GM19351 (cell line): ENCODE results near the gene LRRC37A.
"Not testable (repeated sequence)": the region's sequence is repeated elsewhere in the genome, so short reads cannot be mapped to it uniquely, and the experiment has no call there.

Experiments used
- ATAC-seq: cut with Tn5 transposase; IDR thresholded peaks from one replicate; pipeline ENCODE4 v1.9.1; 2021; ENCODE audit warnings: mild to moderate bottlenecking, moderate library complexity; ENCODE audit not compliant: unreplicated experiment

Gene LRRC37A

DNA sequence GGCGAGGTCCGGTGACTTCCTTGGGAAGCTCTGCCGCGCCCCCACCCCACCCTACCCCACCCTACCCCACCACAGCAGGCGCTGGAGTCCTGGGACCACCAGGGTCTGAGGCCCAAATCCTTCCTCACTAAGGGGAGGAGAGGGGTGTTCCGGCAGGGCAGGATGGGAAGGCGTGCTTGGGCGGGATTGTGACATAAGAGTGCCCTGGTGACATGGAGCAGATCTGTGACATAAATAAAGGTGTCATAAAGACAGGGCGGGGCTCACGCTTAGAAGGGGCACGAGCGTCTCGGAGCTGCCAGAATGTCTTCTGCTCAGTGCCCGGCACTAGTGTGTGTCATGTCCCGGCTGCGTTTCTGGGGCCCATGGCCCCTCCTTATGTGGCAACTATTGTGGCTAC lies at the start of gene LRRC37A:
Gene LRRC37A, plus strand, starts transcription at position 301 of the 400 bp plus-strand sequence. Its CDS starts 3 bp downstream, at position 304.
- ATAC-seq = not testable (repeated sequence)

- not testable (repeated sequence) for ATAC-seq
Measured at GRCh38 chr17:46249153-46249552, 45.8 kb upstream of the LRRC37A start.

GRCh38 chr17:46252804-46253203 lies 42.1 kb upstream of the LRRC37A start:
- not testable (repeated sequence) for ATAC-seq

DNA sequence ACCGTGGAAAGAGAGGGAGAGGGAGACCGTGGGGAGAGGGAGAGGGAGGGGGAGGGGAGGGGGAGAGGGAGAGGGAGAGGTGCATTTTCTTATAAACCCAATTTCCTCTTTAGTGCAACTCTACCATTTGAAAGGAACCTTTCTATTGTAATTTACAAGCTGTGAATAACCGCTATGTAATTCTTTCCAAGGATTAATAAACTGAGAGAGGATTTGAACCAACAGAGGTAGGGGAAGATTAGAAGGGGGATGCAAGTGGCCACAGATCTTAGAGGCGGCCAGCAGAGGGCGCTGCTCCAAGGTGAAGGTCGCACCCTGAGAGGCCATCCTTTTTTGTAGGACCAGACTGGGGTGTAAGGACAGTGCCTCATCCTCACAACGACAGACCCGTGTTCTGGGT lies 41.2 kb upstream of the LRRC37A start:
- not testable (repeated sequence) for ATAC-seq

- ATAC-seq = not testable (repeated sequence)
Measured at GRCh38 chr17:46254215-46254614, 40.7 kb upstream of the LRRC37A start.

- not testable (repeated sequence) for ATAC-seq
Measured at GRCh38 chr17:46256369-46256768, 38.6 kb upstream of the LRRC37A start.

DNA sequence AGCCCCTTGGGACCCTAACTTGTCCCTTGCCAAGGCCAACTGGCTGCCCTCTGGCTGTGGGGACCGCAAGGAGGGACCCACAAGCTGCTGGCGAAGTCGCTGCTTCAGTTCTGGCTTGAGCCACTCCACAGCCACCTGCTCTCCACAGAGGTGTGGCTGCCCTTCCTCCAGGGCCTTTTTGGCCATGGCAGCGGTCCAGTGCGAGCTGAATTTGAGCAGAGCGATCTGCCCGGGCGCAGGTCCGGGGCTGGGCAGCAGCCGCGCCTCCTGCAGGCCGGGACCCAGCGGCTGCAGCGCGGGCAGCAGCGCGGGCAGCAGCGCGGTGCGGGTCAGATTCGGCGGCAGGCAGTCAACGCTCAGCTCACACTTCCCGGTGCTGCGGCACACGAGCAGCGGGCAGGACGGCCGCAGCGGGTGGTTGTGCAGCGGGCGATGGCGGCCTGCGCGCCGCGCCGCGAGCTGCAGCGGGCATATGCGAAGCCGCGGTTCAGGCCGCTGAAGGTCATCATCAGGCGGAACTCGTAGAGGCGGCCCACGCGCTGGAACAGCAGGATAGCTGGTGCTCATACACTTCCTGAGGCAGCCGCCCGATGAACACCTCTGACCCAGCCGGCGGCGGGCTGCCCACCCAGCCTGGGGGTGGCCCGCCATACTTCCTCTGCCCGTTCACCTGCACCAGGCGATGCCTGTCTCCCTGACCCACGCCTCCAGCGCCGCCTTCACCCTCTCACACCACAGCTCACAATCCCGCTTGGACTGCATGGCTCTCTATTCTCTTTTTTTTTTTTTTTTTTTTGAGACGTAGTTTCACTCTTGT lies 34.9 kb upstream of the LRRC37A start:
- ATAC-seq = not testable (repeated sequence)

DNA sequence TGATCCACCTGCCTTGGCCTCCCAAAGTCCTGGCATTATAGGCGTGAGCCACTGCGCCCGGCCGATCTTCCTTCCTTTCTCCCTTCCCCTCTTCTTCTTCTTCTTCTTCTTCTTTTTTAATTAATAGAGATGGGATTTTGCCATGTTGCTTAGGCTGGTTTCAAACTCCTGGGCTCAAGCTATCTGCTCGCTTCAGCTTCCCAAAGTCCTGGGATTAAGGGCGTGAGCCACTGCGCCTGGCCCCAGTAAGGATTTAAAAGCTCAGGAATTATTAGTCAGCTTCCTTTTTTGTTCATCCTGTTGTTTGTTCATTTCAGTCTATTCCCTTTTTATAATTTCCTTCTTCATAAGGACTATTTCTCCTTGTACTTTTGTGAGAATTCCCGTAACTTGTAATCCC lies 32.7 kb upstream of the LRRC37A start:
- no peak for ATAC-seq

DNA sequence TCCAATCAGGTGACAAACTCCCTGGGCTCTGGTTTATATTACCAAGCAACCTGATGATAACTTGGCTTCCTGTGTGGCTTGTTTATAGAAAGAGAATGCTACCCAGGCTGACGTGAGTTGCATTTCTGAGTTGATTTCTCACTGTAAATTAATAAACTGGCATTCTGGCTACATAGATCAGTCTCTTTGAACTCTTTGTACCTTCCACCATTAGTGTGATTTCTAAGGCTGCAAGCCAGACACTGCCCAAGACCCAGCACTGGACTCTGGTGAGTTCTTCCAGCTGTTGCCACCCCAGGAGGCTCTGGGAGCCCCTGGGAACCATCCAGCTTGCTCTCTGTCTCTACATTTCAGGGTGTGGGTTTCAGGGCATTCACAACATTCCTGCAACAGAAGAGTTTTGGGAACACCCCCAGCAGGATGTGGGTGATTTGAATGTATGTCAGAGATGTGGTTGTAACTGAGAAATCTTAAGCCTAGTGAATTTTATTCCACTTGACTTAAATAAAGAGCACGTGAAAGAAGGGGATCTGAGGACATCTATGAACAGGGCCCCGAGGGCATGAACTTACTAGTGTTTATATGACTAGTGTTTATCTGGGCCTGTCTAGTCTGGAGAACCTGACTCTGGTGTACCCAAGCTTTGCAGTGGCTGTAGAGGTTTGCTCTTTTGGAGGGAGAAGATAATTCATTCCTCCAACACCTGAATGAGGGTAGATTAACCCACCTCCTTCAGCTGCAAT lies 30.3 kb upstream of the LRRC37A start:
- ATAC-seq = no peak

DNA sequence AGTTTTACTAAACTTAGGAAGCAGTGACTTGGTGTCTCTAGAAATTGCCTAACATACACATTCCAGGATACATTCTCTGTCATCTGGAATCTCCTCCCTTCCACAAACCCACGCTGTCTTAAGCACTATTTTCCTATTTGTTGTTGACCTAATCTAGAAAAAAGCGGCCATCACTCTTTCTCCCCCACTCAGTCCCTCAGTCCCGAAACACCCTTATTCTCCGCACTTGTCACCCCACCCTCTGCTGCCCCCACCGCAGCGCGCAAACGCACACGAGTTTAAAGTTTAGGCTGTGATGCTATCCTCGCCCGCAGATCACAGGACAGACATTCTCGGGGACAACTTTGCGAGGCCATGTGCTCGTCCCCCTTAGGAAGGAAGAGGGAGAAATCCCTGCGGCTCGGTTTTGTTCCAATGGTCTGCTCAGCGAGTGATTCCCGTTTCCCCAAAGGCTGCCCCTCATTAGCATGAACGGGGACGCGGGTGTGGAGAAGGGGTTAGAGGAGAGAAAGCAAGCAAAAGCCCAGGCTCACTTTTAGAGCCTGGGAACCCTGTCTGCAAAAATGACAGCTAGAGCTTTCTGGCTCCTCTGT lies 28.8 kb upstream of the LRRC37A start:
- not testable (repeated sequence) for ATAC-seq

- ATAC-seq = peak; percentile 80
Measured at GRCh38 chr17:46266656-46267544, 28.0 kb upstream of the LRRC37A start.

GRCh38 chr17:46270032-46270431 lies 24.9 kb upstream of the LRRC37A start:
- no peak for ATAC-seq

DNA sequence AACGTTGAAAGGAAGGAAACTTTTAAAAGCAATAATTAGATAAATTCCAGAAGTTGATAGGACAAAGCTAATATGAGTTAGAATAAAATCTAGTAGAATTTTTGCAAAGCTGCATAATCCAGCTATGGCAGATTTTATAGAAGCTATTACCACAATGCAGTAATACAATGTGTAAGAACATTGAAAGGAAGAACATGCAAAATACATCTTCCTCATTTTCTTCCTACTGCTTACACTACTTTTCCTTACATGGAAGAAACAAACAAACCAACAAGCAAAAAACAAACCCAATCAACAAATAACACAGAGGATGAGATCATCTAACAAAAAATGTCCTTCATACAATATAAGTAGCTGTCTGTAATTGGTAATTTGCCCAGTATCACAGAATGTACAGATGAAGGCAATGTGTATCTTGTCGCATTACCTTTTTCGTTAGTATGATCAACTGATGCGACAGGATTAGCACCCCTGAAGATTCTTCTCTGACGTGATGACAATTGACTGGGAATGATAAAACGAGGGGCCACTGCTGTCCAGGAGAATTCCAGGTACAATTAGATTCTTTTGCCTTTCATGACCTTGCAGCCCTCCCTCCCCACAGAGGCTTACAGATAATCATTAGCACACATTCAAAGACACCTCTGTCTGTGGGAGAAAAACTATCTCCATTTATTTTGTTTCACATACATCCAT lies 21.2 kb upstream of the LRRC37A start:
- ATAC-seq = no peak

- no peak for ATAC-seq
Measured at GRCh38 chr17:46274238-46274637, 20.7 kb upstream of the LRRC37A start.

DNA sequence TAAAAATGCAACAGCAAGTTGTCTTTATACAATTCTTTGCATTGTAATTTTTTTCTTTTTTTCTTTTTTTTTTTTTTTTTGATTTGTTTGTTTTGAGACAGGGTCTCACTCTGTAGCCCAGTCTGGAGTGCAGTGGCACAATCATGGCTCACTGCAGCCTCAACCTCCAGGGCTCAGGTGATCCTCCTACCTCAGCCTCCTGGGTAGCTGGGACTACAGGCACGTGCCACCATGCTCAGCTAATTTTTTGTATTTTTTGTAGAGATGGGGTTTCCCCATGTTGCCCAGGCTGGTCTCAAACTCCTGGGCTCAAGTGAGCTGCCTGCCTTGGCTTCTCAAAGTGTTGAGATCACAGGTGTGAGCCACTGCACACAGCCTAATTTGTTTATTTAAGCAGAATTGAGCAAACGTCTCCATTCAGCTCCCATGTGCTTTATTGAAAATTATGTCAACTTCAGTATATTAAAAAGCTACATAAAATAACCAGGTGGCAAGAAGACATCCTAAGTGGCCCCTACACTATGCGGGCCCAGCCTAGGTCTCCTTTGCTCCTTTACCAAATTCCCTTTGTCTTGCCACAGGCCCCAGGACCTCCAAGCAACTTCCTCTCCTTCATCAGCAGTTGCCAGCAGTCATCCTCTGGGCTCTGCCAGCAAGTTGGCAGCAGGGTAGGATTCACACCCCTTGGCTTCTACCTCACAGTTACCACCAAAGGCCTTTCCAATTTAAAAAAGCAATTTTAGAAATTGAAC lies 18.0 kb upstream of the LRRC37A start:
- not testable (repeated sequence) for ATAC-seq

- not testable (repeated sequence) for ATAC-seq
Measured at GRCh38 chr17:46281336-46281735, 13.6 kb upstream of the LRRC37A start.

- ATAC-seq = not testable (repeated sequence)
Measured at GRCh38 chr17:46282635-46283034, 12.3 kb upstream of the LRRC37A start.

DNA sequence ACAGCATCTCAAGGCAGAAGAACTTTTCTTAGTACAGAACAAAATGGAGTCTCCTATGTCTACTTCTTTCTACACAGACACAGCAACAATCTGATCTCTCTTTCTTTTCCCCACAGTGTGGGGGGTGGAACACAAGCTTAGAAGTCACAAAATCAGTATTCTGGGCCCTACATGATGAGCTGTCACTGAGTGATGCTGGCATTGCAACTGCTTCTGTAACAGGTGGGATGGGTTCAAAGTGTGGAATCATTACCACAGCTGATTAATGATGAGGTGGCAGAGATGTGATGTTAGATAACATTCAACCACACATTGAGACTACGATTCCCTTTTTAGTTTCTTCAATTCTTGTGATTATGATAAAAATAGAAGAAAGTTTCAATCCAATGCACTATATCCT lies 10.5 kb upstream of the LRRC37A start:
- ATAC-seq = not testable (repeated sequence)

GRCh38 chr17:46285500-46285899 lies 9.4 kb upstream of the LRRC37A start:
- not testable (repeated sequence) for ATAC-seq
